Effector memory CD8-positive, alpha-beta T cell (primary cell): ENCODE results near the gene PLEKHS1.
"Not testable (repeated sequence)": the region's sequence is repeated elsewhere in the genome, so short reads cannot be mapped to it uniquely, and the experiment has no call there.

Experiments used
- ATAC-seq: fragments of 150-1000 bp; cut with Tn5 transposase; replicated peaks from 2 replicates; pipeline ENCODE4 v1.10.0; 2021; ENCODE audit warnings: mild to moderate bottlenecking, moderate library complexity
- DNase-seq, 3 experiments: peaks; one replicate each; pipeline ENCODE4 v3.0.0; 2021
- H3K27ac Mint-ChIP-seq, 2 donors: one replicate each; pipeline ENCODE4 v1.8.0; 2022; ENCODE audit warnings: mild to moderate bottlenecking in 2 of 2, mixed read lengths in 2 of 2, moderate library complexity in 2 of 2
- H3K27me3 Mint-ChIP-seq, 2 donors: one replicate each; pipeline ENCODE4 v1.8.0; 2022; ENCODE audit warnings: mixed read lengths in 2 of 2
- H3K36me3 Mint-ChIP-seq: one replicate; pipeline ENCODE4 v1.8.0; 2022; ENCODE audit warnings: mild to moderate bottlenecking, moderate library complexity, mixed read lengths; ENCODE audit not compliant: insufficient read depth
- H3K4me1 Mint-ChIP-seq, 2 donors: one replicate each; pipeline ENCODE4 v1.8.0; 2022; ENCODE audit warnings: low read depth in 2 of 2, mixed read lengths in 2 of 2
- H3K4me3 Mint-ChIP-seq, 2 donors: one replicate each; pipeline ENCODE4 v1.8.0; 2022; ENCODE audit warnings: mild to moderate bottlenecking in 2 of 2, mixed read lengths in 2 of 2, moderate library complexity in 2 of 2
- H3K9me3 Mint-ChIP-seq, 2 donors: one replicate each; pipeline ENCODE4 v1.8.0; 2022; ENCODE audit warnings: mixed read lengths in 2 of 2

PLEKHS1 gene

DNA sequence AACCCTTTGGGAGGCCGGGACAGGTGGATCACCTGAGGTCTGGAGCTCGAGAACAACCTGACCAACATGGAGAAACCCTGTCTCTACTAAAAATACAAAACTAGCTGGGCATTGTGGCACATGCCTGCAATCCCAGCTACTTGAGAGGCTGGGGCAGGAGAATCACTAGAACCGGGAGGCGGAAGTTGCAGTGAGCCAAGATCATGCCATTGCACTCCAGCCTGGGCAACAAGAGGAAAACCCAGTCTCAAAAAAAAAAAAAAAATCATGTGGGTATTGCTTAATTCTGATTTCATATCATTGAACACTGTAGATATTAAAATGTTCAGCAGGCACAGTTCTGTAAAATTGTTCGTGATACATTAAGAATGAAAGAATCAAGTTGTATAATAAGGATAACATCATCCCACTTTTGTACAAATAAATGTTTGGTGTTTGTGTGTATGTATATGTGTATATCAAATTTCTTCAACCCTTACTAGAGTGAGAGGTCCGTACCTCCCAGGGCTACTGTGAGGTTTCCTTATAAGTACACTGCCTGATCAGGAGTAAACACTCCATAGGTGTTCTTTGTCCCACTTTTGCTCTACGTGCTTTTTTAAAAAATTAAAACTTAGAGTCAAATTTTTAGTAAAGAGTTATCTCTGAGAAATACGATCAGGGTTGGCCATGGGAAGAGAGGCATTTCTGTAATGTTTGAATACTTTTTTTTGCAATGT, 31.7 kb downstream of the PLEKHS1 start:
- DNase-seq (no peak), ATAC-seq (no peak)
- no peaks in the 10 kb centered on the region for H3K4me1 Mint-ChIP-seq
- no peak overlapping the region for H3K4me3 Mint-ChIP-seq
- peaks cover 34 to 52% of the 10 kb centered on the region in 2 donors for H3K27me3 Mint-ChIP-seq
- H3K9me3 Mint-ChIP-seq = no peaks in the 10 kb centered on the region
- no peak overlapping the region for H3K27ac Mint-ChIP-seq
- H3K36me3 Mint-ChIP-seq = no peaks in the 10 kb centered on the region

DNA sequence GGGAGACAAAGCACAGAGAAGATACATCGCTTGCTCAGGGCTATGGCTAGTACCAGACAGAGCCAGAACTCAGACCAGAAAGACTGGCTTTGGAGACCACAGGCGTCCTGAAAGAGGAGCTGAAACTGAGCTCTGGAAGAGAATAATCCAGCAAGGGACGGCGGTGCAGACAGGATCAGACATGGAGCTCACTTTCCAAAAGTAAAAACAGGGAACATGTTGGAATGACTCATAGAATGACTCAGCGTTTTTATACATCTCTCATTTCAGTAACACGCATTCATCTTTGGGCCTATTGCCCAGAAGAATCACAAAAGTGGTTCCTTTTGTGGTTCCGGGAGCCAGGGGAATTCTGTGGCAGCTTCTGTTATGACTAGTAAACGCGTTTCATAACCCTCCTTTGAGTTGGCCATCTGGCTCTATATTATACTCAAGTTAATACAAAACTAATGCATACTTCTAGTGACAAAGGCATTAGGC, 37.2 kb downstream of the PLEKHS1 start:
- Mint-ChIP-seq H3K36me3 (no peaks in the 10 kb centered on the region), H3K9me3 (no peaks in the 10 kb centered on the region), H3K27ac (no peak overlapping the region), H3K4me3 (no peak overlapping the region), H3K4me1 (no peaks in the 10 kb centered on the region), H3K27me3 (peaks cover 34 to 46% of the 10 kb centered on the region in 2 donors)
- ATAC-seq = no peak
- no peak for DNase-seq

DNA sequence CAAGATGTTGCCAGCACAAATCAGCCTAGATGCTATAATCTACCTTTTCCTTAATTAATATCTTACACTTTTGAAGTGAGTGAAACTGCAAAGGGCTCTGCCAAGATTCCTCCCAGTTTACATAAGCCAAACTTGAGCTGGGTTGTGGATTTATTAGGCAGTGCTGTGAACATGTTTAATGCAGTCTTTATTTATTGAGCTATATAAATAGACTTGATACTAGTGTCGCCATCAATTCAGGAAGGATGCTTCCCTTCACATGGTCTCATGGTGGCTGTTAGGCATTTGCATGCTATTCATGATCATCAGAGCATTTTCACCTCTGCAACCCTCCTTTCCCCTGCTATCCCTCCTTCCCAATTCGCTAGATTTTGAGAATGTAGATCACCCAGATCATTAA, 40.2 kb downstream of the PLEKHS1 start:
- H3K27me3 Mint-ChIP-seq = peaks cover 63 to 77% of the 10 kb centered on the region in 2 donors
- no peak overlapping the region for H3K4me3 Mint-ChIP-seq
- no peaks in the 10 kb centered on the region for H3K9me3 Mint-ChIP-seq
- no peak overlapping the region for H3K27ac Mint-ChIP-seq
- ATAC-seq (no peak), DNase-seq (no peak)
- H3K36me3 Mint-ChIP-seq = no peaks in the 10 kb centered on the region
- no peaks in the 10 kb centered on the region for H3K4me1 Mint-ChIP-seq

DNA sequence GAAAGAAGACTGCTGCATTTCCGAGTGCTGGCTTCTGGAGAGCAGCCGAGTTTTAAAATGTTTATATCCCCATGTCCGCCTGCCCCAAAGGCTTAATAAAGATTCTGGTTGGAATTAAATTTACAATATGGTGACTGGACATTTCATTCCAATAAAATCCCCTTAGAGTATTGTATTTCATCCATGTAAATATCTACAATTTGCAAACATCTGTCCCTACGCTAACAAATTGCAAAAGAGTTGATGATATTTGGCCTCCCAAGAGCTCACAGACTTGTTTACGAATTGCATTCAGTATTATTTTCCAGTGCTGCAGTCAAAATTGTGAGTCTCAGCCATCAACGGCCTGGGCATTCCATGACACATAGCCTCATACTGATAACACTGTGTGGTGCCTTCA, 50.1 kb downstream of the PLEKHS1 start:
- Mint-ChIP-seq H3K27me3 (peaks cover 25 to 30% of the 10 kb centered on the region in 2 donors), H3K4me1 (no peaks in the 10 kb centered on the region), H3K27ac (no peak overlapping the region), H3K9me3 (no peaks in the 10 kb centered on the region), H3K4me3 (no peak overlapping the region), H3K36me3 (no peaks in the 10 kb centered on the region)
- DNase-seq (no peak), ATAC-seq (no peak)

DNA sequence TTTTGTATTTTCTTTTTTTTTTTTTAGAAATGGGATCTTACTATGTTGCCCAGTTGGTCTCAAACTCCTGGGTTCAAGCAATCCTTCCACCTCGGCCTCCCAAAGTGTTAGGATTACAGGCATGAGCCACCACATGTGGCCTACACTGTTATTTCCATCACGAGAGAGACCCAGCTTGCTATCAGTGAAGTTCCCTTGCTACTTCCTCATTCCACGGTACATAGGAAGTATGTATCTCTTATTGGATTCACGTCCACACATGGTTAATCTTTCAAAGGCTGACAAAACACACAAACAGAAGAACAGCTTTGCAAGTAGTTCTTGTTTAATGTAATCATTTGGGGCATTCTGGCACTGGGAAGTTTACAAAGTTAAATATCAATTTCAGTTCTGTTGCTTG, 51.5 kb downstream of the PLEKHS1 start:
- Mint-ChIP-seq H3K27ac (no peak overlapping the region), H3K27me3 (peaks cover 17 to 27% of the 10 kb centered on the region in 2 donors), H3K4me3 (no peak overlapping the region), H3K9me3 (no peaks in the 10 kb centered on the region), H3K4me1 (no peaks in the 10 kb centered on the region), H3K36me3 (no peaks in the 10 kb centered on the region)
- ATAC-seq = no peak
- no peak for DNase-seq

DNA sequence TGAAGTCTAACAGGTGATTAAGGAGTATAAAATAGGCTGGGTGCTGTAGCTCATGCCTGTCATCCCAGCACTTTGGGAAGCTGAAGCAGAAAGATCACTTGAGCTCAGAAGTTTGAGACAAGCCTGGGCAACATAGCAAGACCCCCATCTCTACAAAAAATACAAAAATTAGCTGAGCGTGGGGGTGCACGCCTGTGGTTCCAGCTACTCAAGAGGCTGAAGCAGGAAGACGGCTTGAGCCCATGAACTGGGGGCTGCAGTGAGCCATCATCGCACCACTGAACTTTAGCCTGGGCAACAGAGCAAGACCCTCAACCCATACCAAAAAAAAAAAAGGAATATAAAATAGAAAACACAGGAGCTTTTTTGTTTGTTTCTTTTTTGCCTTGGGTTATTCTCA, 55.0 kb downstream of the PLEKHS1 start:
- no peaks in the 10 kb centered on the region for H3K36me3 Mint-ChIP-seq
- no peaks in the 10 kb centered on the region for H3K9me3 Mint-ChIP-seq
- no peak overlapping the region for H3K27ac Mint-ChIP-seq
- peaks cover 33 to 51% of the 10 kb centered on the region in 2 donors for H3K27me3 Mint-ChIP-seq
- DNase-seq (no peak), ATAC-seq (no peak)
- no peak overlapping the region for H3K4me3 Mint-ChIP-seq
- H3K4me1 Mint-ChIP-seq = no peaks in the 10 kb centered on the region

DNA sequence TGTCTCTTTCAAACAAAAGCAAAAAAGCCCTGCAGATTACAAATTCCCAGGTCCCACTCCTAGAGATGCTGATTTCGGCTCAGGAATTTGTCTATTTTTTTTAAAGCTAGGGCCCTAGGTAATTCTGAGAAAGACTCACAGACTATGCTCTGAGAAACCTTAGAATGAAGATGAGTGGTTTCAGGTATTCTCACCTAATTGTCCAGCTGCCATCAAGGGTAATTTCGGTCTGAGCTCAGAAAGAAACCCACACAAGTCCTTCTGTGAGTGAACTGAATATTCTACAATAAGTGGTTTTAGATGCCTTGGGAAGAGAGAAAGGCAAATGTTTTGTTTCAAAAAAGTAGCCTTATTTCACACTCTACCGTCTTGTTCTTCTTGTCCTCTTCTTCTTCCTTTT, 56.7 kb downstream of the PLEKHS1 start:
- ATAC-seq (no peak), DNase-seq (no peak)
- Mint-ChIP-seq H3K36me3 (no peaks in the 10 kb centered on the region), H3K4me1 (no peaks in the 10 kb centered on the region), H3K9me3 (no peaks in the 10 kb centered on the region), H3K4me3 (no peak overlapping the region), H3K27me3 (peaks cover 33 to 63% of the 10 kb centered on the region in 2 donors), H3K27ac (no peak overlapping the region)

DNA sequence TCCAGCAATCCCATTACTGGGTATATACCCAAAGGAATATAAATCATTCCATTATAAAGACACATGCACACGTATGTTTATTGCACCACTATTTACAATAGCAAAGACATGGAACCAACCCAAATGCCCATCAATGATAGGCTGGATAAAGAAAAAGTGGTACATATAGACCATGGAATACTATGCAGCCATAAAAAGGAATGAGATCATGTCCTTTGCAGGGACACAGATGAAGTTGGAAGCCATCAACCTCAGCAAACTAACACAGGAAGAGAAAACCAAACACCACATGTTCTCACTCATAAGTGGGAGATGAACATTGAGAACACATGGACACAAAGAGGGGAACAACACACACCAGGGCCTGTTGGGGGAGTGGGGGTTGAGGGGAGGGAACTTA, 63.2 kb downstream of the PLEKHS1 start:
- not testable (repeated sequence) for H3K4me1 Mint-ChIP-seq, DNase-seq, H3K27ac Mint-ChIP-seq, H3K4me3 Mint-ChIP-seq, H3K9me3 Mint-ChIP-seq, ATAC-seq, H3K36me3 Mint-ChIP-seq
- peaks cover 20% of the 10 kb centered on the region in 2 donors for H3K27me3 Mint-ChIP-seq

DNA sequence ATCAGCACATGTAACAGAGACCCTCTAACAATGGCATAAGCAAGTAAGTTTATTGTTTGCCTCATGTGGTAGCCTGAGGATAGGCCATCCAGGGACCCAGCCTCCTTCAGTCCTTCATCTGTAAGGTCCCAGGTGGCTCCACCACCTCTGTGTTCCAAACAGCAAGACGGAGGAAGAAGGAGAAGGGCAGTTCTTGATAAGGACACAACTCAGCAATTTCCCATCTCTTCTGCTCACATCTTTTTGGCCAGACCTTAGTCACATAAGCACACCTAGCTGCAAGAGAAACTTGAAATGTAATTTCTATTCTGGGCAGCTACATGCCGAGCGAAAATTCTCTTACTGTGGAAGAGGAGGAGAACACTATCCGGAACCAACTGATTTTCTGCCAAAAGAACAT, 68.5 kb downstream of the PLEKHS1 start:
- Mint-ChIP-seq H3K4me3 (no peak overlapping the region), H3K4me1 (peaks cover 0 to 3% of the 10 kb centered on the region in 2 donors), H3K9me3 (no peaks in the 10 kb centered on the region), H3K36me3 (no peaks in the 10 kb centered on the region), H3K27ac (peak overlapping the region in 1 of 2 donors; percentile 22), H3K27me3 (peaks cover 9 to 27% of the 10 kb centered on the region in 2 donors)
- ATAC-seq = no peak
- no peak for DNase-seq

DNA sequence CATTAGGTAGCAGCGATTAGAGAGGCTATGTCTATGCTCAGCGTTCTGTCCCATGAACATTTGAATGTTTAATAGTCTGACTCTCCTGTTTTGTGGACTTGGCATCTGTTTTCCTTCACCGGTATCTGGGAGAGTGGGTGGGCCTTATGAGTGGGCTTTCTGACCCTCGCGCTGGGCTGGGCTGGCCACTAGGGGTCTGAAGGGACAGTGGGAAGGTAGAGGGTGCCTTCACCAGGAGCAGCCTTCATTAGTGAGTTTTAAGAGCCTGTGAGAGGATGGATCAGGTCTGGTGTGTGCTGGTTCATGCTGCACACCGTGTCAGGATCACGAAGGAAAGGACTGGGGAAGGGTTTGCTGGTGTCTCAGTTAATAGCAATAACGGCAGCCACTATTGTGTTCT, 69.0 kb downstream of the PLEKHS1 start:
- H3K4me3 Mint-ChIP-seq = no peak overlapping the region
- ATAC-seq = no peak
- DNase-seq = no peak
- H3K27ac Mint-ChIP-seq = peak overlapping the region in 1 of 2 donors; percentile 22
- peaks cover 0 to 3% of the 10 kb centered on the region in 2 donors for H3K4me1 Mint-ChIP-seq
- H3K27me3 Mint-ChIP-seq = peaks cover 9 to 27% of the 10 kb centered on the region in 2 donors
- H3K9me3 Mint-ChIP-seq = no peaks in the 10 kb centered on the region
- H3K36me3 Mint-ChIP-seq = no peaks in the 10 kb centered on the region

DNA sequence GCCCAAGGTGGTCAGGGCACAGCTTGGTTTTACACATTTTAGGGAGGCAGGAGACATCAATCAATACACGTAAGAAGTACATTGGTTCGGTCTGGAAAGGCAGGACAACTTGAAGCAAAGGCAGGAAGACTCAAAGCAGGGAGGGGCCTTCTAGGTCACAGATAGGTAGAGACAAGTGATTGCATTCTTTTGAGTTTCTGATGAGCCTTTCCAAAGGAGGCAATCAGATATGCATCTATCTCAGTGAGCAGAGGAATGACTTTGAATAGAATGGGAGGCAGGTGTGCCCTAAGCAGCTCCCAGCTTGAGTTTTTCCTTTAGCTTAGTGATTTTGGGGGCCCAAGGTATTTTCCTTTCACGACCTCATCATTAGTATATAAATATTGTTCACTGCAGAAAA, 69.8 kb downstream of the PLEKHS1 start:
- not testable (repeated sequence) for H3K4me3 Mint-ChIP-seq, H3K27ac Mint-ChIP-seq, H3K9me3 Mint-ChIP-seq, ATAC-seq, H3K36me3 Mint-ChIP-seq, DNase-seq, H3K4me1 Mint-ChIP-seq
- H3K27me3 Mint-ChIP-seq = peaks cover 9 to 27% of the 10 kb centered on the region in 2 donors

DNA sequence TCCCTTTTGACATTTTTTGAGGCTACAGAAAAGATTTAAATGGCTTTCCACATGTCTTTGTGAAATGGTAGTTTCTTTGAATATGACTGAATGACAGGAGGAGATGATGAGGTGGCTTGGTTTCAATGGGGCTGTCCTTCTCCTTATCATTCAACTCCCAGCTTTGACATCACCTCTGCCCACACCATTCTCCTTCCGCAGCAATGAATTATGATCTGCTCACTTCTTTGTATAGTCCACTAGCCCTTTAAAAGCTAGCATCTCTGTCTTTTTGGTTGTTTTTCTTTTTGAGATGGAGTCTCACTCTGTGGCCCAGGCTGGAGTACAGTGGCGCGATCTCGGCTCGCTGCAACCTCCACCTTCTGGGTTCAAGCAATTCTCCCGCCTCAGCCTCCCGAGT, 70.7 kb downstream of the PLEKHS1 start:
- H3K27ac Mint-ChIP-seq = no peak overlapping the region
- H3K9me3 Mint-ChIP-seq = no peaks in the 10 kb centered on the region
- H3K4me1 Mint-ChIP-seq = peaks cover 0 to 3% of the 10 kb centered on the region in 2 donors
- ATAC-seq = no peak
- H3K27me3 Mint-ChIP-seq = peaks cover 9 to 27% of the 10 kb centered on the region in 2 donors
- H3K4me3 Mint-ChIP-seq = no peak overlapping the region
- no peaks in the 10 kb centered on the region for H3K36me3 Mint-ChIP-seq
- no peak for DNase-seq

DNA sequence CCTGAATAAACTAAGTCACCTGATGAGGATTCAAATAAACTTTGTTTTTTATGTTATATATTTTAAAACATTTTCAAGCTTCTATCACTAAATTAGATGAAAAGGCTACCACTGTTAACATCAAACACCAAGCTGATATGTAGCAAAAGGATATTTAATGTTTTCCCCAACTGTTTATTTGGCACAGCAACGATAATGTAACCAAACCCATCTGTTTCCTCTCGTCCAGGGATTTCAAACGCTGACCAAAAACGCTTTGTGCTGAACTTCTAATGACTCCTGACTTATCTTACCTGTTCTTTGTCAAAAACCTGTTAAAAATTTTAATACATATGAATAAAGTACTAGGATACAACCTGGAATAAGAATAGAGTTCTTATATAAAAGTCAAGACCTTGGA, 71.9 kb downstream of the PLEKHS1 start:
- Mint-ChIP-seq H3K4me1 (peaks cover 0 to 3% of the 10 kb centered on the region in 2 donors), H3K27ac (no peak overlapping the region), H3K36me3 (no peaks in the 10 kb centered on the region), H3K4me3 (no peak overlapping the region), H3K9me3 (no peaks in the 10 kb centered on the region), H3K27me3 (peaks cover 9 to 27% of the 10 kb centered on the region in 2 donors)
- ATAC-seq (no peak), DNase-seq (no peak)

DNA sequence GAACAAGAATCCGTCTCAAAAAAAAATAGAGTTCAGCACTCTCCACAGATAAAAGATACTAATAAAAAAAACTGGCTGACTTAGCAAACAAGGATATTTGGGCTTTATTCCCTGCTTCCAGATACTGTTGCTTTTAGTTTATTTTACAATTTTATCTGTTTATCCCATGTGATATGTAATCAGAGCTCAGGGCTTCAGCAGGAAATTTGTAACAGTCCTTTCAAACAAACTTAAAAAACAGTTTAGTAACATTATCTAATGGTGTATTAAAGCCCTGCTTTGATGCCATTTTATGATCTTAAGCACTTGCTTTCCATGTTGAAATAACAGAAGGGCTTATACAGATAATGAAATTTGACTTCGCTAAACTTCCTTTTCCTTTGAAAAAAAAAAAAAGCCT, 74.3 kb downstream of the PLEKHS1 start:
- H3K36me3 Mint-ChIP-seq = no peaks in the 10 kb centered on the region
- no peaks in the 10 kb centered on the region for H3K9me3 Mint-ChIP-seq
- no peak overlapping the region for H3K27ac Mint-ChIP-seq
- ATAC-seq (no peak), DNase-seq (no peak)
- no peak overlapping the region for H3K4me3 Mint-ChIP-seq
- no peaks in the 10 kb centered on the region for H3K4me1 Mint-ChIP-seq
- peaks cover 0 to 19% of the 10 kb centered on the region in 2 donors for H3K27me3 Mint-ChIP-seq
